ENCODE measurements around the gene NFE2L2.

- TF ChIP-seq CTCF (conservative IDR thresholded peaks at IDR 0.05; ENCODE audit: low read depth, low read length) (no peak), EZH2phosphoT487 (IDR thresholded peaks at IDR 0.05; ENCODE audit: borderline replicate concordance, low read length) (no peak)
Observed at GRCh38 chr2:177239932-177240630, 24.4 kb downstream of the NFE2L2 start.

All from PC-3 (cell line).